Keratinocyte (primary cell): ENCODE measurements around the gene FXYD2. TPM values are rescaled to one million over a fixed set of nuclear protein-coding genes. Genes with fewer than 3 reads are reported as not detected.

Experiments
- DNase-seq: peaks from one replicate; pipeline ENCODE4 v3.0.0-alpha.2; 2011; ENCODE audit warnings: low read depth, missing footprints, low spot score
- FAIRE-seq: peaks from 2 replicates; lab custom pipeline; 2011; peaks lifted over from hg19 to GRCh38; lab: Jason Lieb, UNC
- H2AFZ ChIP-seq: 2 replicates; pipeline ENCODE4 v1.6.0; 2012; ENCODE audit warnings: low read length, control low read depth, inconsistent platforms; ENCODE audit not compliant: control insufficient read depth
- H3K27ac ChIP-seq: 2 replicates; pipeline ENCODE4 v1.5.1; 2011; ENCODE audit warnings: low read length; ENCODE audit not compliant: control insufficient read depth, insufficient read depth
- H3K27me3 ChIP-seq: 3 replicates; pipeline ENCODE4 v1.6.0; 2011; ENCODE audit warnings: low read length; ENCODE audit not compliant: control insufficient read depth, insufficient read depth; ENCODE audit errors: extremely low read depth
- H3K36me3 ChIP-seq, 2 experiments: 2 replicates in 1 of 2; 3 replicates in 1 of 2; pipeline ENCODE4 v1.5.1; 2011; ENCODE audit warnings: low read length in 2 of 2, mild to moderate bottlenecking in 1 of 2; ENCODE audit not compliant: control insufficient read depth in 2 of 2, insufficient read depth in 2 of 2; ENCODE audit errors: extremely low read depth in 1 of 2
- H3K4me1 ChIP-seq: 3 replicates; pipeline ENCODE4 v1.5.1; 2011; ENCODE audit warnings: low read length; ENCODE audit not compliant: control insufficient read depth, insufficient read depth; ENCODE audit errors: extremely low read depth
- H3K4me2 ChIP-seq: 3 replicates; pipeline ENCODE4 v1.6.0; 2011; ENCODE audit warnings: low read depth, low read length; ENCODE audit not compliant: control insufficient read depth, insufficient read depth; ENCODE audit errors: extremely low read depth
- H3K4me3 ChIP-seq, 3 experiments: fragments of 200-600 bp in 1 of 3; sonication (generic) in 1 of 3; 2 replicates in 2 of 3; 3 replicates in 1 of 3; pipeline ENCODE4 v1.5.1; 2011 to 2016; ENCODE audit warnings: low read length in 3 of 3, mild to moderate bottlenecking in 3 of 3, control low read depth in 2 of 3, inconsistent platforms in 1 of 3, low read depth in 1 of 3, mixed read lengths in 1 of 3, mixed run types in 1 of 3, moderate library complexity in 1 of 3; ENCODE audit not compliant: control insufficient read depth in 2 of 3, insufficient read depth in 2 of 3; ENCODE audit errors: extremely low read depth in 1 of 3
- H3K79me2 ChIP-seq: 2 replicates; pipeline ENCODE4 v1.6.0; 2012; ENCODE audit warnings: low read length; ENCODE audit not compliant: control insufficient read depth, insufficient read depth
- H3K9ac ChIP-seq: 3 replicates; pipeline ENCODE4 v1.6.0; 2011; ENCODE audit warnings: low read length; ENCODE audit not compliant: control insufficient read depth, insufficient read depth; ENCODE audit errors: extremely low read depth
- H3K9me1 ChIP-seq: 3 replicates; pipeline ENCODE4 v1.6.0; 2011; ENCODE audit warnings: low read length; ENCODE audit not compliant: control insufficient read depth, insufficient read depth; ENCODE audit errors: extremely low read depth
- H3K9me3 ChIP-seq: 2 replicates; pipeline ENCODE4 v1.5.1; 2012; ENCODE audit warnings: low read depth, low read length; ENCODE audit not compliant: control insufficient read depth
- H4K20me1 ChIP-seq: 3 replicates; pipeline ENCODE4 v1.6.0; 2011; ENCODE audit warnings: low read length; ENCODE audit not compliant: control insufficient read depth, insufficient read depth; ENCODE audit errors: extremely low read depth
- CTCF ChIP-seq, 3 experiments: IDR thresholded peaks in 1 of 3; conservative IDR thresholded peaks in 1 of 3; optimal IDR thresholded peaks in 1 of 3; 2 replicates in 2 of 3; 3 replicates in 1 of 3; pipeline versions ENCODE3 to v1.5.1; 2011; ENCODE audit warnings: low read length in 3 of 3, mild to moderate bottlenecking in 3 of 3, moderate library complexity in 2 of 3, control low read depth in 1 of 3, inconsistent platforms in 1 of 3; ENCODE audit not compliant: insufficient read depth in 2 of 3; ENCODE audit errors: extremely low read depth in 1 of 3
- EZH2 ChIP-seq: IDR thresholded peaks from one replicate; pipeline ENCODE4 v1.6.1; 2012; ENCODE audit warnings: inconsistent platforms, mild to moderate bottlenecking, low read length, moderate library complexity
- dilution Hi-C: fragments of 300-500 bp; cut with MboI; formaldehyde crosslinking; loops from one replicate; pipeline ENCODE4 v1.7.0; 2020; ENCODE audit warnings: low sequenced_read_pairs; ENCODE audit not compliant: extremely low pct_ligation_motif_present
- polyA plus RNA-seq, 5 experiments: library from polyadenylated mRNA; depleted of rRNA in 3 of 5; stranded (reverse) in 3 of 5; stranded (forward) in 1 of 5; unstranded in 1 of 5; fragments of >200 nt; gene quantifications; 1 replicate in 1 of 5; 2 replicates in 3 of 5; 3 replicates in 1 of 5; pipeline versions ENCODE4 v1.2.1 to v1.2.3, GENCODE V29; 2011 to 2012; ENCODE audit warnings: missing spikeins in 2 of 5, low read depth in 1 of 5, low replicate concordance in 1 of 5

Gene FXYD2
- polyA plus RNA-seq, 1 donor (not counting 4 experiments of a cell fraction or from before 2014, with no cell fraction given) = not detected

- no peak overlapping the region for H3K9ac ChIP-seq
- no peaks in the 10 kb centered on the region for H4K20me1 ChIP-seq
- TF ChIP-seq EZH2 (no peak), CTCF (optimal IDR thresholded peaks at IDR 0.05 in 1 of 3, IDR thresholded peaks at IDR 0.05 in 1 of 3, conservative IDR thresholded peaks at IDR 0.05 in 1 of 3; ENCODE audit: extremely low read depth in 1 of 3, insufficient read depth in 2 of 3, low read length in 3 of 3) (no peak)
- no peak overlapping the region for H3K4me3 ChIP-seq
- H3K79me2 ChIP-seq = no peaks in the 10 kb centered on the region
- no peaks in the 10 kb centered on the region for H3K4me1 ChIP-seq
- dilution Hi-C loops = no loop called here
- FAIRE-seq (no peak), DNase-seq (no peak)
- no peaks in the 10 kb centered on the region for H3K9me1 ChIP-seq
- H3K9me3 ChIP-seq = no peaks in the 10 kb centered on the region
- H3K36me3 ChIP-seq = no peaks in the 10 kb centered on the region
- no peak overlapping the region for H3K4me2 ChIP-seq
- H2AFZ ChIP-seq = no peak overlapping the region
- H3K27ac ChIP-seq = no peak overlapping the region
- H3K27me3 ChIP-seq = peaks cover 6% of the 10 kb centered on the region
Observed at GRCh38 chr11:117861151-117862018, 36.8 kb upstream of the FXYD2 start.

- no peak for FAIRE-seq
- peaks cover 6% of the 10 kb centered on the region for H3K27me3 ChIP-seq
- H3K9me1 ChIP-seq = no peaks in the 10 kb centered on the region
- dilution Hi-C loops = no loop called here
- H3K4me3 ChIP-seq = no peak overlapping the region
- no peak overlapping the region for H3K27ac ChIP-seq
- no peaks in the 10 kb centered on the region for H3K4me1 ChIP-seq
- H3K9me3 ChIP-seq = no peaks in the 10 kb centered on the region
- no peak overlapping the region for H3K9ac ChIP-seq
- H3K79me2 ChIP-seq = no peaks in the 10 kb centered on the region
- H3K36me3 ChIP-seq = no peaks in the 10 kb centered on the region
- no peaks in the 10 kb centered on the region for H4K20me1 ChIP-seq
- no peak overlapping the region for H2AFZ ChIP-seq
- TF ChIP-seq CTCF (optimal IDR thresholded peaks at IDR 0.05 in 1 of 3, IDR thresholded peaks at IDR 0.05 in 1 of 3, conservative IDR thresholded peaks at IDR 0.05 in 1 of 3; ENCODE audit: extremely low read depth in 1 of 3, insufficient read depth in 2 of 3, low read length in 3 of 3) = no peak
- H3K4me2 ChIP-seq = no peak overlapping the region
- no peak for DNase-seq
Observed at GRCh38 chr11:117860139-117860538, 35.6 kb upstream of the FXYD2 start.
